Pancreas (tissue), 10 donors: ENCODE results near the gene TSEN15. TPM values are rescaled to one million over a fixed set of nuclear protein-coding genes. Genes with fewer than 3 reads are reported as not detected.

ENCODE experiments used
- ATAC-seq, 4 donors: fragments of 200-7000 bp; cut with Tn5 transposase; one replicate each; pipeline versions ENCODE4 v1.8.0 to v1.9.1; 2020; ENCODE audit warnings: mild to moderate bottlenecking in 4 of 4, moderate library complexity in 4 of 4
- DNase-seq, 6 donors: peaks; one replicate each; pipeline ENCODE4 v3.0.0-alpha.2; 2020
- FAIRE-seq: peaks from 2 replicates; lab custom pipeline; 2012; peaks lifted over from hg19 to GRCh38; lab: Jason Lieb, UNC
- H3K27ac ChIP-seq, 4 donors: fragments of 200-600 bp; sonication (generic); 1 replicate in 3 of 4; 2 replicates in 1 of 4; pipeline versions ENCODE4 v1.5.0 to v1.8.0; 2020
- H3K27me3 ChIP-seq, 4 donors: fragments of 200-600 bp; one replicate each; pipeline ENCODE4 v1.8.0; 2021
- H3K36me3 ChIP-seq, 3 donors: fragments of 200-600 bp; sonication (generic) in 1 of 3; one replicate each; pipeline versions ENCODE4 v1.5.0 to v1.8.0; 2020 to 2021
- H3K4me1 ChIP-seq, 3 donors: fragments of 200-600 bp; one replicate each; pipeline ENCODE4 v1.8.0; 2021
- H3K4me3 ChIP-seq, 4 donors: fragments of 200-600 bp; sonication (generic) in 2 of 4; one replicate each; pipeline versions ENCODE4 v1.5.0 to v1.8.0; 2020 to 2021
- H3K9me3 ChIP-seq, 4 donors: fragments of 200-600 bp; one replicate each; pipeline ENCODE4 v1.8.0; 2021
- WGBS, 2 donors: extraction: QIAGEN DNeasy Blood & Tissue Kit; methylation state at CpG; one replicate each; pipeline ENCODE4 v1.1.7; 2013; 5-methylcytosine and 5-hydroxymethylcytosine counted together
- intact Hi-C, 3 donors: fragments of 100-400 bp; cut with DNase I; formaldehyde crosslinking; loops; one replicate each; pipeline versions ENCODE4 v1.11.1 to v1.14.2; 2022
- polyA plus RNA-seq, 2 donors: library from polyadenylated mRNA; stranded (reverse); fragments of 200-250 nt; gene quantifications; one replicate each; pipeline ENCODE4 v1.2.3, GENCODE V29; 2013
- total RNA-seq, 6 donors: library from RNA; stranded (reverse); fragmentation: NEBNext Ultra II Directional in 4 of 6; extraction: Animal tissue kit (Norgen Biotek cat#: 25700) in 4 of 6; gene quantifications; one replicate each; pipeline versions ENCODE4 v1.2.1 to v1.2.4, GENCODE V29; 2021 to 2023
- TF ChIP-seq, protein P1 (sequence below), 4 donors: fragments of 200-600 bp; sonication (generic) in 3 of 4; IDR thresholded peaks; one replicate each; pipeline versions ENCODE4 v1.5.0 to v1.8.0; 2021; ENCODE audit warnings: antibody characterized with exemption in 4 of 4
- donor health status: healthy with polysubstance abuse.
- donor health status: DM: no; HTN: no; CAD: no; lungs with moderate emphysema.
- donor health status: DM: no; HTN: no; CAD: no.
- donor health status: control.
- donor health status: control.
- donor health status: Bipolar disorder and iron deficiency.
- donor health status: DM: yes; HTN: yes; CAD: no.
- donor health status: DM: no; HTN: no; CAD: no.
- donor health status: DM: no; HTN: no; CAD: no.
- donor health status: DM: yes; HTN: yes; CAD: no.

The TSEN15 gene
- total and polyA plus RNA-seq, 8 donors = 5.8 to 15.4 (median 9.9) TPM

DNA sequence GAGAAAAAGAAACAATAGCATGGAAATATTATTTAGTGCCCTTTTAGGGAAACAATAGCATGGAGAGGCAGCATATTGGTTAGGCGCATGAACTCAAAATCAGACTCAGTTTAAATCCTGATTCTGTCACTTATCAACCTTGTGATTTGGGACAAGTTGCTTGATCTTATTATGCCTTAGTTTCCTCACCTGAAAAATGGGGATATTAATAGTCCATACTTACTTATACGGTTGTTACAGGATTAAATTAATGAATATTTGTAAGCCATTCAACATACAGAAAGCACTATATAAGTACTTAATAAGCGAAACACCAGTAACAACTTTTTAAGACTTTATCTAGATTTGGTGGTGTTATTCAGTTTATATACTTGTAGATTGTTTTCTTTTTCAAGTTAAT lies 1.2 kb downstream of the TSEN15 start:
- H3K4me3 ChIP-seq = peak overlapping the region in 2 of 4 donors; percentile 90 to 91
- H3K4me1 ChIP-seq = peaks cover 0 to 17% (median 16%) of the 10 kb centered on the region in 3 donors
- H3K27me3 ChIP-seq = peaks cover 0 to 3% (median 0%) of the 10 kb centered on the region in 4 donors
- no peak overlapping the region for H3K27ac ChIP-seq
- H3K36me3 ChIP-seq = no peaks in the 10 kb centered on the region
- FAIRE-seq (no peak), ATAC-seq (no peak), DNase-seq (no peak)
- intact Hi-C loops = no loop called here
- TF ChIP-seq, protein P1, sequence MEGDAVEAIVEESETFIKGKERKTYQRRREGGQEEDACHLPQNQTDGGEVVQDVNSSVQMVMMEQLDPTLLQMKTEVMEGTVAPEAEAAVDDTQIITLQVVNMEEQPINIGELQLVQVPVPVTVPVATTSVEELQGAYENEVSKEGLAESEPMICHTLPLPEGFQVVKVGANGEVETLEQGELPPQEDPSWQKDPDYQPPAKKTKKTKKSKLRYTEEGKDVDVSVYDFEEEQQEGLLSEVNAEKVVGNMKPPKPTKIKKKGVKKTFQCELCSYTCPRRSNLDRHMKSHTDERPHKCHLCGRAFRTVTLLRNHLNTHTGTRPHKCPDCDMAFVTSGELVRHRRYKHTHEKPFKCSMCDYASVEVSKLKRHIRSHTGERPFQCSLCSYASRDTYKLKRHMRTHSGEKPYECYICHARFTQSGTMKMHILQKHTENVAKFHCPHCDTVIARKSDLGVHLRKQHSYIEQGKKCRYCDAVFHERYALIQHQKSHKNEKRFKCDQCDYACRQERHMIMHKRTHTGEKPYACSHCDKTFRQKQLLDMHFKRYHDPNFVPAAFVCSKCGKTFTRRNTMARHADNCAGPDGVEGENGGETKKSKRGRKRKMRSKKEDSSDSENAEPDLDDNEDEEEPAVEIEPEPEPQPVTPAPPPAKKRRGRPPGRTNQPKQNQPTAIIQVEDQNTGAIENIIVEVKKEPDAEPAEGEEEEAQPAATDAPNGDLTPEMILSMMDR (IDR thresholded peaks at IDR 0.05) = no peak
- 48 to 72% methylated on average over 3 of the region's 3 CpGs for WGBS, 2 donors
- no peaks in the 10 kb centered on the region for H3K9me3 ChIP-seq

DNA sequence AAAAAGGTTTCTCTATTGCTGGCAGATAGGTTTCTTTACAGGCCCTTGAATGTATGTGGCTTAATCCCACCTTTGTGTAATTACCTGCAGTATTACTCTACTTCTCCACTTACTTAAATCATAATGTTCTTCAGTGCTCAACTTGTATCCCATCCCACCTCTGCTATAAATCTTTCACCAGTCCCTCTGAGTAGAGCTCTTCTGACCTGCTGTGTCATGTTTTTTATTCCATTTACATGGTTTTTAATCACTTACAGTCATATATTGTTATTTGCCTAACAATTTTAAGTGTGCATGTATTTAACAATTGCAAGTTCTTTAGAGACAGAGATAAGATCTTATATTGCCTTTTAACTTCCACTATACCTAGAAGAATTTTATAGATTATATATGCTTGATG lies 2.4 kb downstream of the TSEN15 start:
- FAIRE-seq = no peak
- no peak overlapping the region for H3K4me3 ChIP-seq
- no peaks in the 10 kb centered on the region for H3K9me3 ChIP-seq
- peaks cover 0 to 2% (median 0%) of the 10 kb centered on the region in 4 donors for H3K27me3 ChIP-seq
- intact Hi-C loops = no loop called here
- TF ChIP-seq, protein P1 (IDR thresholded peaks at IDR 0.05) = no peak
- no peak for DNase-seq
- H3K4me1 ChIP-seq = peaks cover 0 to 17% (median 16%) of the 10 kb centered on the region in 3 donors
- no peak for ATAC-seq
- H3K36me3 ChIP-seq = no peaks in the 10 kb centered on the region
- no peak overlapping the region for H3K27ac ChIP-seq

DNA sequence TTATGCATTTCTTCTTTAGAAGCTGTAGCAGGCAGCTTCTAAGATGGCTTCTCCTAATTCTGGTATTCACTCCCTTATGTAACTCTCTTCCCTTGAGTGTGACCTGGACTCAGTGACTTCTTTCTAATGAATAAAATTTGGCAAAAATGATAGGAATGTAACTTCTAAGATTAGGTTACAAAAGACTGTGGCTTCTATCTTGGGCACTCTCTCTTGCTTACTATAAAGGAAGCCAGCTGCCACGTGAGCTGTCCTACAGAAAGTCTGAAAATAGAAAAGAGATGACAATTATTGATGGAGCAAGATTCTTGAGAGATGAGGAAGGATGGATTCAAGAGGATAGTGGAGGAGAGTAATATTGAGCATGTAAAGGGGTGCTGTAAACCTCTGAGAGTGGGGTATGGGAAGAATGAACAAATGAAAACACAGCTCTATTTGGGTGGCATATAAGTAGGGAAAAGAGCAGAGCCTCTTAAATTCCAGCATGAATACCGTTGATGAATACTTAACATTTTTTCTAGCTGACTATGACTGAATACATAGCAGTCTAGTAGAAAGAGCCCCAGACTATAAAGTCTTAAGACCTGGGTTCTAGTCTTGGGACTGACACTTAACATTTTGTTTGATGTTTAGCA lies 5.5 kb downstream of the TSEN15 start:
- DNase-seq = no peak
- intact Hi-C loops = no loop called here
- no peaks in the 10 kb centered on the region for H3K36me3 ChIP-seq
- H3K9me3 ChIP-seq = no peaks in the 10 kb centered on the region
- FAIRE-seq = no peak
- H3K4me1 ChIP-seq = peaks cover 0 to 24% (median 17%) of the 10 kb centered on the region in 3 donors
- ATAC-seq = no peak
- H3K4me3 ChIP-seq = no peak overlapping the region
- H3K27ac ChIP-seq = no peak overlapping the region
- no peaks in the 10 kb centered on the region for H3K27me3 ChIP-seq
- WGBS, 2 donors = 69 to 78% methylated on average over 2 of the region's 2 CpGs
- TF ChIP-seq, protein P1 (IDR thresholded peaks at IDR 0.05) = no peak

DNA sequence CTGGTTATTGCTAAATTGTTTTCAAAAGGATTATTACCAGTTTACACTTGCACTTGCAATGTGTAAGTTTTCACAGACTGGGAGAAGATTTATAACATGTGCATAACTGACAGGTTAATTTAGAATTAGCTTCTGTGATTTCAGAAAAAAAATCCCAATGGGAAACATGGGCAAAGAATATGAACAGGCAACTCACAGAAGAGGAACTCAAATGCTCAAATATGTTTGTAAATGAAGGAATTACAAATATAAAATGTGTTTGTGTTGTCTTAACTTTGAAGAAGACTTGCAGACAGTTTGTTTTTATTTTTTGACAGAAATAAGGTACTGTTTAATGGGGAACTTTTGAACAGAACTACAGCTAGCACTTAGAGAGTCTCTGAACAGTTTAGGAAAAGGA lies 8.4 kb downstream of the TSEN15 start:
- intact Hi-C loops = no loop called here
- H3K36me3 ChIP-seq = no peaks in the 10 kb centered on the region
- H3K4me1 ChIP-seq = peaks cover 0 to 14% (median 10%) of the 10 kb centered on the region in 3 donors
- ATAC-seq (no peak), FAIRE-seq (no peak), DNase-seq (no peak)
- H3K4me3 ChIP-seq = no peak overlapping the region
- TF ChIP-seq, protein P1 (IDR thresholded peaks at IDR 0.05) = no peak
- H3K9me3 ChIP-seq = no peaks in the 10 kb centered on the region
- no peak overlapping the region for H3K27ac ChIP-seq
- H3K27me3 ChIP-seq = no peaks in the 10 kb centered on the region

DNA sequence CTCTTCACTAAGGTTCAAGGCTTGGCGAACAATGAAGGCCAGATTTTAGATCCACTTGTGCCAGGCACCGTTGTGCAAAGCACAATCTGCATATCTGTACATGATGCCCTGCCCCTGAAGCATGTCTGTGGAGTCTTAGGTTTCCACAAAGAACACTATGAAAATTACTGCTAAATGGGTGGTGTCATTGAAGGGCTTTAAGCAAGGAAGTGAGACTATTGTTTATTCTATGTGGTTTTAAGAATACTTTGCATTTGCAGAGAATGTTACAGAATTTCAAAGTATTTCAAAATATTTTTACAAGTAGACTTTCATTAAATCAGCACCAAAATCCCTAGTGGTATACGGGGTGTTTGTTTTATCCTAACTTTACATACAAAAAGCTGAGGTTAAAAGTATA lies 8.8 kb downstream of the TSEN15 start:
- WGBS, 2 donors = 89 to 90% methylated on average over 3 of the region's 3 CpGs
- intact Hi-C loops = no loop called here
- Histone ChIP-seq H3K36me3 (no peaks in the 10 kb centered on the region), H3K4me1 (peaks cover 0 to 14% (median 10%) of the 10 kb centered on the region in 3 donors), H3K4me3 (no peak overlapping the region), H3K9me3 (no peaks in the 10 kb centered on the region), H3K27me3 (no peaks in the 10 kb centered on the region), H3K27ac (no peak overlapping the region)
- TF ChIP-seq, protein P1 (IDR thresholded peaks at IDR 0.05) = no peak
- no peak for ATAC-seq
- no peak for DNase-seq
- no peak for FAIRE-seq
